Type B pancreatic cell (in vitro differentiated cells): ENCODE data around the gene KCNQ5. TPM values are rescaled to one million over a fixed set of nuclear protein-coding genes. Genes with fewer than 3 reads are reported as not detected.

Source experiments
- DNase-seq: peaks from one replicate; pipeline ENCODE4 v3.0.0; 2021; ENCODE audit warnings: mixed read lengths; ENCODE audit not compliant: unreplicated experiment; ENCODE audit errors: extremely low spot score
- H3K27ac Mint-ChIP-seq: 2 replicates; pipeline ENCODE4 v1.8.0; 2021; ENCODE audit warnings: mild to moderate bottlenecking, mixed read lengths
- H3K27me3 Mint-ChIP-seq: 2 replicates; pipeline ENCODE4 v1.8.0; 2021; ENCODE audit warnings: mixed read lengths
- H3K36me3 Mint-ChIP-seq: 2 replicates; pipeline ENCODE4 v1.8.0; 2021; ENCODE audit warnings: mixed read lengths
- H3K4me1 Mint-ChIP-seq: one replicate; pipeline ENCODE4 v1.8.0; 2021; ENCODE audit warnings: mixed read lengths; ENCODE audit not compliant: unreplicated experiment
- H3K4me3 Mint-ChIP-seq: 2 replicates; pipeline ENCODE4 v1.8.0; 2021; ENCODE audit warnings: mild to moderate bottlenecking, mixed read lengths
- H3K9me3 Mint-ChIP-seq: 2 replicates; pipeline ENCODE4 v1.8.0; 2021; ENCODE audit warnings: mixed read lengths
- total RNA-seq: library from RNA; stranded (reverse); gene quantifications from 2 replicates; pipeline ENCODE4 v1.2.1, GENCODE V29; 2021; ENCODE audit warnings: low replicate concordance
- TF ChIP-seq, protein P1 (sequence below): fragments of 200-600 bp; sonication (generic); conservative IDR thresholded peaks from 2 replicates; pipeline ENCODE4 v1.5.0; 2021; ENCODE audit warnings: antibody characterized with exemption, mild to moderate bottlenecking

Gene KCNQ5
- total RNA-seq, 1 donor from 2014 or later: 1.7 TPM

DNA sequence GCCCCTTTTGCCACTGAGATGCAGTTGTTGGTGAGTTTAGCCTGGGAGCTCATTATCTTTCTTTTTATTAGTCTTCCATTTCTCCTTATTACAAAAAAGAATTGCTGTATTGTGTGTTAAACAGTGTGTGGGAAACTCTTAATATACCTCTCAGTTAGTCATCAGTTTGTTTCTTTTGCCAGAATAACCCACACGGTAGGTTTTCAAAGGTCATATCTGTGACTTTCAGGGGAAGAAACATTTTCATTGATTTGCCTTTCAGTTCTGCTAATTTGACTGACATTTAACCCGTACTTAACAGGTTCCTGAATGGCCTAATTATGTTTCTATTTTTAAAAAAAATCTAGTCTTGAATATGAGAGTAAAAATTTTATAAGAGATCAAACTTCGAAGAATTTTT, 458.1 kb downstream of the KCNQ5 start:
- Mint-ChIP-seq H3K36me3 (no peaks in the 10 kb centered on the region), H3K27ac (no peak overlapping the region), H3K4me1 (peaks cover 9% of the 10 kb centered on the region), H3K9me3 (no peaks in the 10 kb centered on the region), H3K27me3 (no peaks in the 10 kb centered on the region), H3K4me3 (no peak overlapping the region)
- TF ChIP-seq, protein P1, sequence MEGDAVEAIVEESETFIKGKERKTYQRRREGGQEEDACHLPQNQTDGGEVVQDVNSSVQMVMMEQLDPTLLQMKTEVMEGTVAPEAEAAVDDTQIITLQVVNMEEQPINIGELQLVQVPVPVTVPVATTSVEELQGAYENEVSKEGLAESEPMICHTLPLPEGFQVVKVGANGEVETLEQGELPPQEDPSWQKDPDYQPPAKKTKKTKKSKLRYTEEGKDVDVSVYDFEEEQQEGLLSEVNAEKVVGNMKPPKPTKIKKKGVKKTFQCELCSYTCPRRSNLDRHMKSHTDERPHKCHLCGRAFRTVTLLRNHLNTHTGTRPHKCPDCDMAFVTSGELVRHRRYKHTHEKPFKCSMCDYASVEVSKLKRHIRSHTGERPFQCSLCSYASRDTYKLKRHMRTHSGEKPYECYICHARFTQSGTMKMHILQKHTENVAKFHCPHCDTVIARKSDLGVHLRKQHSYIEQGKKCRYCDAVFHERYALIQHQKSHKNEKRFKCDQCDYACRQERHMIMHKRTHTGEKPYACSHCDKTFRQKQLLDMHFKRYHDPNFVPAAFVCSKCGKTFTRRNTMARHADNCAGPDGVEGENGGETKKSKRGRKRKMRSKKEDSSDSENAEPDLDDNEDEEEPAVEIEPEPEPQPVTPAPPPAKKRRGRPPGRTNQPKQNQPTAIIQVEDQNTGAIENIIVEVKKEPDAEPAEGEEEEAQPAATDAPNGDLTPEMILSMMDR: no peak
- no peak for DNase-seq

DNA sequence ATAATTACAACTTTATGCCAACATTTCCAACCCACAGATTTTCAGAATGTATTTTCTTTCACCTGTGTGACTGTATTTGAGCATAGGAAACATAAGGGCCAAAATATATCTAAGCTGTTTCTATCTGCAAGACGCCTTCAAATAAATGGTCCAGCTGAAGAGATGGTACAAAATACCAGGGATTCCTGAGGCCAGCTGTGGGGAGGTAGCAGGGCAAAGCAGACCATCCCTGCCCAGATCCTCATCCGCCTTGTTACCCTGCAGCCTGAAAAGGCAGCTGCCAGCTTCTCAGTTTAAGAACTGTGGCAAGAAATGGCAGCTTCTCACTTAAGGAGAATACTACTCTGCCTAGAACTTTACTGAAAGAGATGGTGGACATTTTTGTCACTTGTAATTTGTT, 460.1 kb downstream of the KCNQ5 start:
- Mint-ChIP-seq H3K27me3 (no peaks in the 10 kb centered on the region), H3K27ac (no peak overlapping the region), H3K9me3 (no peaks in the 10 kb centered on the region), H3K36me3 (no peaks in the 10 kb centered on the region), H3K4me3 (no peak overlapping the region), H3K4me1 (peaks cover 12% of the 10 kb centered on the region)
- TF ChIP-seq, protein P1: no peak
- DNase-seq: no peak

DNA sequence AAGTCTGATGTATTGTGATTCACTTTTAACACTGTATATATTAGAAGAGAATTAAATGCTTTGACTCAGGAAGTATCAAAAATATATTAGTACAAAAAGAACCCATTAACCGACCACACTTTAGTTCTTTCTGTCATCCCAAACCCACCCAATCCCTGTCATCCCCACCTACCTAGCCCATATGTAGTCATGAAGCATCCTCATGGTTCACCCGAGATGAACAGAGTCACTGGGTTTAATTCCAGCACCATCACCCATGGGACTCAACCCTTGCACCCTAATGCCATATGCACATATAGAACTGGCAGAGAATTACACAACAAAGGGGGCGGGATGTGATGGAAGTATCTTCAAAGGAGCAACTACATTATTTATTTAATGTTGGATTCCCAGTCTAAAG, 462.0 kb downstream of the KCNQ5 start:
- Mint-ChIP-seq H3K9me3 (no peaks in the 10 kb centered on the region), H3K4me1 (peaks cover 12% of the 10 kb centered on the region), H3K27ac (no peak overlapping the region), H3K36me3 (no peaks in the 10 kb centered on the region), H3K4me3 (no peak overlapping the region), H3K27me3 (no peaks in the 10 kb centered on the region)
- no peak for DNase-seq
- TF ChIP-seq, protein P1: no peak

DNA sequence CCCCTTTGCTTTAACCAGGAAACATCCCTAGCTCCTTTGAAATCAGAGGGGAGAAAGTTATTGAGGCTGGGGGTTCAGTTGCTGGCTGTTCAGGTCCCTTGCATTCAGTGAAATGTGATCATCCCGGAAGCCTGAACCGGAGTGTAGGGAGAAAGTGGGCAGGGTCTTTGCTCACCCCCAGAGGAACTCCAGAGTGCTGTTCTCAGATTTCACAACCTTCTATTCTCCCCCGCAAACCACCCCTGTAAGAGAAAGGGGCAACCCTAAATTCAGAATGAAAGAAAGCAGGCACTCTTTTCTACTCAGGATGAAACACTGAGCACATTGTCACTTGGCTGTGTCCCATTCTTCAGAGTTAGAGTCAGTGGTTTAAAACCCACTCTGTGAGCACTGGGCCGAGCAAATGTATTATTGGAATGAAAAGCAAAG, 463.6 kb downstream of the KCNQ5 start:
- TF ChIP-seq, protein P1: no peak
- Mint-ChIP-seq H3K4me3 (no peak overlapping the region), H3K27ac (no peak overlapping the region), H3K27me3 (no peaks in the 10 kb centered on the region), H3K4me1 (peaks cover 12% of the 10 kb centered on the region), H3K36me3 (no peaks in the 10 kb centered on the region), H3K9me3 (no peaks in the 10 kb centered on the region)
- no peak for DNase-seq

DNA sequence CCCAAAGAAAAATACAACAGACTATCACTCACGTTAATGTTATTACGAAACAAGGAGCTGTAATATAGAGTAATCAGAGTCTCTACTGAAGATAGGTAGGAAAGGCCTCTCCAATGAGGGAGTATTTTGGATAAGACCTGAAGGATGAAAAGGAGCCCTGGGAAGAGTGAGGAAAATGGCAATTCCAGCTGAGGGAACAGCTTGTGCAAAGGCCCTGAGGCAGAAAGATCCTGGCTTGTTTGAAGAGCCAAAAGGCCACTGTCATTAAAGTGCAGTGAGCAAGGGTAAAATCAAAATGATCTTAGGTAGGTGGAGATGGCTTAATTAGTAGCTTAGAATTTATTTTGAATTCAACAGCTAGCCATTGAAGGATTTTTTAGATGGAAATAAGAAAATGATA, 464.9 kb downstream of the KCNQ5 start:
- TF ChIP-seq, protein P1: no peak
- no peak overlapping the region for H3K4me3 Mint-ChIP-seq
- no peaks in the 10 kb centered on the region for H3K36me3 Mint-ChIP-seq
- H3K4me1 Mint-ChIP-seq: peaks cover 12% of the 10 kb centered on the region
- no peak overlapping the region for H3K27ac Mint-ChIP-seq
- no peaks in the 10 kb centered on the region for H3K27me3 Mint-ChIP-seq
- DNase-seq: no peak
- peaks cover 4% of the 10 kb centered on the region for H3K9me3 Mint-ChIP-seq
